B cell (primary cell): Measurements from ENCODE around the gene ZNF688.

Experiments used
- CTCF ChIP-seq: fragments of 200-600 bp; IDR thresholded peaks from one replicate; pipeline ENCODE4 v1.8.0; 2022; ENCODE audit warnings: antibody characterized with exemption, mild to moderate bottlenecking
- EZH2 ChIP-seq: IDR thresholded peaks from 2 replicates; pipeline ENCODE4 v1.6.1; 2012; ENCODE audit warnings: borderline replicate concordance, low read depth, mild to moderate bottlenecking, moderate library complexity, low read length; ENCODE audit not compliant: insufficient read depth, poor library complexity, severe bottlenecking

GRCh38 chr16:30561089-30561816 is 10.3 kb downstream of the ZNF688 start:
- TF ChIP-seq CTCF (no peak), EZH2 (no peak)
